ENCODE results near the gene PHACTR1.

Gene PHACTR1

GRCh38 chr6:13000537-13000936 is 284.0 kb downstream of the PHACTR1 start:
- H3K4me1 ChIP-seq (ENCODE audit: control insufficient read depth, insufficient read depth, low read depth, low read length), result no peaks in the 10 kb centered on the region
- H3K14ac ChIP-seq (ENCODE audit: low read length in 2 of 2), result no peak overlapping the region
- H3K4ac ChIP-seq (ENCODE audit: low read depth in 1 of 2, low read length in 2 of 2), result no peak overlapping the region
- H2AFZ ChIP-seq (ENCODE audit: low read depth, low read length), result no peak overlapping the region
- H2AK5ac ChIP-seq (ENCODE audit: low read length, severe bottlenecking), result no peak overlapping the region
- no peak overlapping the region for H3K9ac ChIP-seq (ENCODE audit: low read length)
- H4K91ac ChIP-seq (ENCODE audit: low read length), result no peak overlapping the region
- H3K18ac ChIP-seq (ENCODE audit: low read depth in 1 of 2, low read length in 2 of 2), result no peak overlapping the region
- H2BK5ac ChIP-seq (ENCODE audit: low read depth, low read length, poor library complexity, severe bottlenecking), result no peak overlapping the region
- H3K23ac ChIP-seq (ENCODE audit: low read length in 2 of 2), result no peak overlapping the region
- no peaks in the 10 kb centered on the region for H3K36me3 ChIP-seq (ENCODE audit: control insufficient read depth in 1 of 2, insufficient read depth in 2 of 2, low read depth in 1 of 2, low read length in 2 of 2)
- H3K9me3 ChIP-seq (ENCODE audit: control insufficient read depth, low read length), result no peaks in the 10 kb centered on the region
- H3K27ac ChIP-seq (ENCODE audit: low read length, poor library complexity, severe bottlenecking), result no peak overlapping the region
- peaks cover 2% of the 10 kb centered on the region for H3K79me1 ChIP-seq (replicated peaks; ENCODE audit: low read length, poor library complexity, severe bottlenecking)
- no peak overlapping the region for H2BK15ac ChIP-seq (ENCODE audit: low read depth, poor library complexity, severe bottlenecking)
- no peak overlapping the region for H3K4me3 ChIP-seq (ENCODE audit: insufficient read depth in 1 of 2, low read depth in 1 of 2, low read length in 2 of 2)
- no peak overlapping the region for H3K4me2 ChIP-seq (ENCODE audit: low read length, poor library complexity, severe bottlenecking)
- no peak overlapping the region for H4K8ac ChIP-seq (ENCODE audit: low read length)
- H2BK12ac ChIP-seq (ENCODE audit: low read length in 2 of 2), result no peak overlapping the region
- no peak overlapping the region for H2BK120ac ChIP-seq (ENCODE audit: low read depth, low read length)
- no peak for DNase-seq
- no peaks in the 10 kb centered on the region for H3K27me3 ChIP-seq (ENCODE audit: control insufficient read depth in 1 of 2, insufficient read depth in 1 of 2, low read length in 2 of 2)

- Histone ChIP-seq H3K4ac (ENCODE audit: low read depth in 1 of 2, low read length in 2 of 2) (no peak overlapping the region), H3K9me3 (ENCODE audit: control insufficient read depth, low read length) (no peaks in the 10 kb centered on the region), H3K36me3 (ENCODE audit: control insufficient read depth in 1 of 2, insufficient read depth in 2 of 2, low read depth in 1 of 2, low read length in 2 of 2) (no peaks in the 10 kb centered on the region), H3K23ac (ENCODE audit: low read length in 2 of 2) (no peak overlapping the region), H3K4me1 (ENCODE audit: control insufficient read depth, insufficient read depth, low read depth, low read length) (no peaks in the 10 kb centered on the region), H3K79me1 (replicated peaks; ENCODE audit: low read length, poor library complexity, severe bottlenecking) (peaks cover 2% of the 10 kb centered on the region), H2BK15ac (ENCODE audit: low read depth, poor library complexity, severe bottlenecking) (no peak overlapping the region), H2BK5ac (ENCODE audit: low read depth, low read length, poor library complexity, severe bottlenecking) (no peak overlapping the region), H3K4me2 (ENCODE audit: low read length, poor library complexity, severe bottlenecking) (no peak overlapping the region), H3K27me3 (ENCODE audit: control insufficient read depth in 1 of 2, insufficient read depth in 1 of 2, low read length in 2 of 2) (no peaks in the 10 kb centered on the region), H4K91ac (ENCODE audit: low read length) (no peak overlapping the region), H2BK120ac (ENCODE audit: low read depth, low read length) (no peak overlapping the region), H3K18ac (ENCODE audit: low read depth in 1 of 2, low read length in 2 of 2) (no peak overlapping the region), H3K27ac (ENCODE audit: low read length, poor library complexity, severe bottlenecking) (no peak overlapping the region), H2BK12ac (ENCODE audit: low read length in 2 of 2) (no peak overlapping the region), H4K8ac (ENCODE audit: low read length) (no peak overlapping the region), H2AFZ (ENCODE audit: low read depth, low read length) (no peak overlapping the region), H3K9ac (ENCODE audit: low read length) (no peak overlapping the region), H2AK5ac (ENCODE audit: low read length, severe bottlenecking) (no peak overlapping the region), H3K14ac (ENCODE audit: low read length in 2 of 2) (no peak overlapping the region), H3K4me3 (ENCODE audit: insufficient read depth in 1 of 2, low read depth in 1 of 2, low read length in 2 of 2) (no peak overlapping the region)
- WGBS, result 100% methylated on average over 1 of the region's 3 CpGs
- no peak for DNase-seq
Observed at GRCh38 chr6:13001927-13002326, 285.4 kb downstream of the PHACTR1 start.

- H3K36me3 ChIP-seq (ENCODE audit: control insufficient read depth in 1 of 2, insufficient read depth in 2 of 2, low read depth in 1 of 2, low read length in 2 of 2), result no peaks in the 10 kb centered on the region
- WGBS, result no CpG with 5 or more reads among the region's 2 CpGs
- no peak overlapping the region for H2BK12ac ChIP-seq (ENCODE audit: low read length in 2 of 2)
- no peaks in the 10 kb centered on the region for H3K4me1 ChIP-seq (ENCODE audit: control insufficient read depth, insufficient read depth, low read depth, low read length)
- H3K4me2 ChIP-seq (ENCODE audit: low read length, poor library complexity, severe bottlenecking), result no peak overlapping the region
- peaks cover 2% of the 10 kb centered on the region for H3K79me1 ChIP-seq (replicated peaks; ENCODE audit: low read length, poor library complexity, severe bottlenecking)
- H3K4me3 ChIP-seq (ENCODE audit: insufficient read depth in 1 of 2, low read depth in 1 of 2, low read length in 2 of 2), result no peak overlapping the region
- H3K18ac ChIP-seq (ENCODE audit: low read depth in 1 of 2, low read length in 2 of 2), result no peak overlapping the region
- H2BK120ac ChIP-seq (ENCODE audit: low read depth, low read length), result no peak overlapping the region
- H3K9me3 ChIP-seq (ENCODE audit: control insufficient read depth, low read length), result no peaks in the 10 kb centered on the region
- no peak overlapping the region for H2AK5ac ChIP-seq (ENCODE audit: low read length, severe bottlenecking)
- no peak for DNase-seq
- no peak overlapping the region for H3K27ac ChIP-seq (ENCODE audit: low read length, poor library complexity, severe bottlenecking)
- no peak overlapping the region for H2BK15ac ChIP-seq (ENCODE audit: low read depth, poor library complexity, severe bottlenecking)
- no peak overlapping the region for H2BK5ac ChIP-seq (ENCODE audit: low read depth, low read length, poor library complexity, severe bottlenecking)
- H3K27me3 ChIP-seq (ENCODE audit: control insufficient read depth in 1 of 2, insufficient read depth in 1 of 2, low read length in 2 of 2), result no peaks in the 10 kb centered on the region
- no peak overlapping the region for H3K9ac ChIP-seq (ENCODE audit: low read length)
- no peak overlapping the region for H3K23ac ChIP-seq (ENCODE audit: low read length in 2 of 2)
- H4K8ac ChIP-seq (ENCODE audit: low read length), result no peak overlapping the region
- no peak overlapping the region for H3K4ac ChIP-seq (ENCODE audit: low read depth in 1 of 2, low read length in 2 of 2)
- no peak overlapping the region for H2AFZ ChIP-seq (ENCODE audit: low read depth, low read length)
- H3K14ac ChIP-seq (ENCODE audit: low read length in 2 of 2), result no peak overlapping the region
- H4K91ac ChIP-seq (ENCODE audit: low read length), result no peak overlapping the region
Observed at GRCh38 chr6:13004601-13005000, 288.0 kb downstream of the PHACTR1 start.

- Histone ChIP-seq H2BK5ac (ENCODE audit: low read depth, low read length, poor library complexity, severe bottlenecking) (no peak overlapping the region), H2BK12ac (ENCODE audit: low read length in 2 of 2) (no peak overlapping the region), H2AK5ac (ENCODE audit: low read length, severe bottlenecking) (no peak overlapping the region), H3K4ac (ENCODE audit: low read depth in 1 of 2, low read length in 2 of 2) (no peak overlapping the region), H3K4me3 (ENCODE audit: insufficient read depth in 1 of 2, low read depth in 1 of 2, low read length in 2 of 2) (no peak overlapping the region), H2BK120ac (ENCODE audit: low read depth, low read length) (no peak overlapping the region), H3K14ac (ENCODE audit: low read length in 2 of 2) (no peak overlapping the region), H3K23ac (ENCODE audit: low read length in 2 of 2) (no peak overlapping the region), H3K4me2 (ENCODE audit: low read length, poor library complexity, severe bottlenecking) (no peak overlapping the region), H4K8ac (ENCODE audit: low read length) (no peak overlapping the region), H3K27me3 (ENCODE audit: control insufficient read depth in 1 of 2, insufficient read depth in 1 of 2, low read length in 2 of 2) (peaks cover 0 to 5% of the 10 kb centered on the region in 2 experiments), H3K4me1 (ENCODE audit: control insufficient read depth, insufficient read depth, low read depth, low read length) (no peaks in the 10 kb centered on the region), H2BK15ac (ENCODE audit: low read depth, poor library complexity, severe bottlenecking) (no peak overlapping the region), H4K91ac (ENCODE audit: low read length) (no peak overlapping the region), H3K9ac (ENCODE audit: low read length) (no peak overlapping the region), H2AFZ (ENCODE audit: low read depth, low read length) (no peak overlapping the region), H3K27ac (ENCODE audit: low read length, poor library complexity, severe bottlenecking) (no peak overlapping the region), H3K36me3 (ENCODE audit: control insufficient read depth in 1 of 2, insufficient read depth in 2 of 2, low read depth in 1 of 2, low read length in 2 of 2) (no peaks in the 10 kb centered on the region), H3K9me3 (ENCODE audit: control insufficient read depth, low read length) (no peaks in the 10 kb centered on the region), H3K18ac (ENCODE audit: low read depth in 1 of 2, low read length in 2 of 2) (no peak overlapping the region), H3K79me1 (replicated peaks; ENCODE audit: low read length, poor library complexity, severe bottlenecking) (peaks cover 5% of the 10 kb centered on the region)
- no peak for DNase-seq
- WGBS, result 98% methylated on average over 4 of the region's 5 CpGs
Observed at GRCh38 chr6:13005994-13006393, 289.4 kb downstream of the PHACTR1 start.

Data from mesenchymal stem cell (in vitro differentiated cells and primary cell).